Kidney (tissue), 14 donors: ENCODE data around the gene MFAP4. TPM values are rescaled to one million over a fixed set of nuclear protein-coding genes. Genes with fewer than 3 reads are reported as not detected.

Experiments
- DNase-seq, 5 donors: peaks; one replicate each; pipeline ENCODE4 v3.0.0-alpha.2; 2013 to 2020
- FAIRE-seq: peaks from 2 replicates; lab custom pipeline; 2012; peaks lifted over from hg19 to GRCh38; lab: Jason Lieb, UNC
- H3K27ac ChIP-seq, 2 donors: one replicate each; pipeline ENCODE4 v1.7.0; 2013; ENCODE audit warnings: low read depth in 2 of 2, low read length in 2 of 2, inconsistent platforms in 1 of 2
- H3K27me3 ChIP-seq: one replicate; pipeline ENCODE4 v1.7.1; 2013; ENCODE audit warnings: low read length, inconsistent platforms; ENCODE audit not compliant: control insufficient read depth, insufficient read depth
- H3K36me3 ChIP-seq, 3 donors: one replicate each; pipeline versions ENCODE4 v1.7.0 to v1.7.1; 2013; ENCODE audit warnings: low read length in 3 of 3, control low read depth in 1 of 3, inconsistent platforms in 1 of 3; ENCODE audit not compliant: insufficient read depth in 3 of 3, control insufficient read depth in 2 of 3
- H3K4me1 ChIP-seq, 3 donors: one replicate each; pipeline versions ENCODE4 v1.7.0 to v1.7.1; 2013; ENCODE audit warnings: low read length in 3 of 3, inconsistent platforms in 1 of 3, low read depth in 1 of 3; ENCODE audit not compliant: control insufficient read depth in 2 of 3, insufficient read depth in 2 of 3
- H3K4me3 ChIP-seq, 3 donors: one replicate each; pipeline versions ENCODE4 v1.7.0 to v1.8.1; 2013; ENCODE audit warnings: low read length in 3 of 3, control low read depth in 1 of 3, inconsistent platforms in 1 of 3
- H3K9ac ChIP-seq, 3 donors: one replicate each; pipeline versions ENCODE4 v1.7.0 to v1.7.1; 2013; ENCODE audit warnings: low read length in 3 of 3, control low read depth in 1 of 3, inconsistent platforms in 1 of 3
- H3K9me3 ChIP-seq, 3 donors: one replicate each; pipeline versions ENCODE4 v1.7.0 to v1.7.1; 2013; ENCODE audit warnings: low read length in 3 of 3, control low read depth in 1 of 3, inconsistent platforms in 1 of 3; ENCODE audit not compliant: control insufficient read depth in 2 of 3, insufficient read depth in 1 of 3
- CTCF ChIP-seq: IDR thresholded peaks from 3 replicates; pipeline ENCODE4 v1.5.1; 2012; ENCODE audit warnings: mild to moderate bottlenecking, moderate library complexity, borderline replicate concordance; ENCODE audit not compliant: insufficient read depth; ENCODE audit errors: extremely low read depth
- intact Hi-C: fragments of 100-400 bp; cut with DNase I; formaldehyde crosslinking; loops from one replicate; pipeline ENCODE4 v1.11.1; 2022
- polyA plus RNA-seq: library from polyadenylated mRNA; stranded (reverse); fragments of 350-450 nt; fragmentation: Illumina TruSeq; extraction: RNeasy Lipid Tissue Mini Kit (QIAGEN cat#74804); gene quantifications from one replicate; pipeline ENCODE4 v1.2.3, GENCODE V29; 2014; ENCODE audit warnings: low read depth, low replicate concordance; ENCODE audit not compliant: insufficient read depth
- total RNA-seq: library from RNA; stranded (reverse); fragmentation: NEBNext Ultra II Directional; extraction: Animal tissue kit (Norgen Biotek cat#: 25700); gene quantifications from one replicate; pipeline ENCODE4 v1.2.1, GENCODE V29; 2021
- donor health status: control.
- donor health status: control.
- donor health status: control.
- donor health status: control.
- donor health status: control.
- donor health status: DM: yes; HTN: yes; CAD: no.
- donor health status: Normal renal cell carcinoma (clear cell type).

The MFAP4 gene
- total and polyA plus RNA-seq, 2 donors from 2014 or later = 27.6 to 51.1 TPM

GRCh38 chr17:19364699-19365498 is 22.1 kb downstream of the MFAP4 start:
- Histone ChIP-seq H3K36me3 (no peaks in the 10 kb centered on the region), H3K4me1 (peaks cover 0 to 5% (median 0%) of the 10 kb centered on the region in 3 donors), H3K4me3 (no peak overlapping the region), H3K9me3 (no peaks in the 10 kb centered on the region), H3K27ac (no peak overlapping the region), H3K9ac (no peak overlapping the region), H3K27me3 (no peaks in the 10 kb centered on the region)
- intact Hi-C loops = loop anchor here (10.0 kb wide), 1 partner anchor 80 kb away; no protein-coding TSS in a partner anchor
- no peak for FAIRE-seq
- TF ChIP-seq CTCF = no peak
- peak in 4 of 5 donors; percentile 66 to 86 (median 69) for DNase-seq

GRCh38 chr17:19363460-19364035 is 23.4 kb downstream of the MFAP4 start:
- Histone ChIP-seq H3K27me3 (no peaks in the 10 kb centered on the region), H3K9me3 (no peaks in the 10 kb centered on the region), H3K27ac (no peak overlapping the region), H3K9ac (no peak overlapping the region), H3K4me1 (peaks cover 0 to 5% (median 0%) of the 10 kb centered on the region in 3 donors), H3K4me3 (no peak overlapping the region), H3K36me3 (peaks cover 0 to 3% (median 0%) of the 10 kb centered on the region in 3 donors)
- FAIRE-seq (no peak), DNase-seq (peak in 1 of 5 donors; percentile 62)
- no peak for TF ChIP-seq CTCF
- intact Hi-C loops = loop anchor here (10.0 kb wide), 1 partner anchor 81 kb away; no protein-coding TSS in a partner anchor

GRCh38 chr17:19363114-19363438 is 23.9 kb downstream of the MFAP4 start:
- TF ChIP-seq CTCF = no peak
- FAIRE-seq (no peak), DNase-seq (no peak)
- Histone ChIP-seq H3K27ac (peak overlapping the region in 1 of 2 donors; percentile 86), H3K4me1 (peaks cover 0 to 5% (median 0%) of the 10 kb centered on the region in 3 donors), H3K36me3 (peaks cover 0 to 4% (median 0%) of the 10 kb centered on the region in 3 donors), H3K9me3 (no peaks in the 10 kb centered on the region), H3K27me3 (no peaks in the 10 kb centered on the region), H3K4me3 (peak overlapping the region in 2 of 3 donors; percentile 85 to 91), H3K9ac (peak overlapping the region in 1 of 3 donors; percentile 72)
- intact Hi-C loops = loop anchor here (10.0 kb wide), 1 partner anchor 82 kb away; no protein-coding TSS in a partner anchor
